GM19239 (cell line): ENCODE results near the gene AMIGO2.

Experiments
- DNase-seq: peaks from one replicate; pipeline ENCODE4 v3.0.0; 2011; ENCODE audit warnings: low spot score; ENCODE audit not compliant: insufficient read length
- FAIRE-seq: peaks from 2 replicates; lab custom pipeline; 2011; peaks lifted over from hg19 to GRCh38; lab: Jason Lieb, UNC

The AMIGO2 gene

GRCh38 chr12:47099610-47100009, 19.9 kb upstream of the AMIGO2 start:
- FAIRE-seq (no peak), DNase-seq (no peak)

- DNase-seq, result no peak
- no peak for FAIRE-seq
These were observed 18.3 kb upstream of the AMIGO2 start for GRCh38 chr12:47098099-47098498.

GRCh38 chr12:47097276-47097896, 17.6 kb upstream of the AMIGO2 start:
- DNase-seq, result no peak
- no peak for FAIRE-seq

GRCh38 chr12:47095446-47096236, 15.9 kb upstream of the AMIGO2 start:
- FAIRE-seq (no peak), DNase-seq (no peak)

GRCh38 chr12:47094804-47095203, 15.0 kb upstream of the AMIGO2 start:
- FAIRE-seq, result no peak
- no peak for DNase-seq

- FAIRE-seq (no peak), DNase-seq (no peak)
These were observed 11.2 kb upstream of the AMIGO2 start for GRCh38 chr12:47091009-47091408.

GRCh38 chr12:47088021-47088944, 8.5 kb upstream of the AMIGO2 start:
- DNase-seq (no peak), FAIRE-seq (no peak)

GRCh38 chr12:47087088-47087688, 7.4 kb upstream of the AMIGO2 start:
- DNase-seq (no peak), FAIRE-seq (no peak)

GRCh38 chr12:47085815-47086252, 6.1 kb upstream of the AMIGO2 start:
- no peak for DNase-seq
- FAIRE-seq, result no peak

- no peak for DNase-seq
These were observed 4.4 kb upstream of the AMIGO2 start for GRCh38 chr12:47084172-47084571.

GRCh38 chr12:47082796-47083621, 3.2 kb upstream of the AMIGO2 start:
- no peak for FAIRE-seq
- DNase-seq, result no peak

More at GRCh38 chr12:47084172-47084571, 4.4 kb upstream of the AMIGO2 start:
- FAIRE-seq, result no peak

- DNase-seq, result no peak
- FAIRE-seq, result no peak
These were observed 2.5 kb upstream of the AMIGO2 start for GRCh38 chr12:47082283-47082682.

GRCh38 chr12:47080725-47081502, 1.2 kb upstream of the AMIGO2 start:
- peak; percentile 20 for DNase-seq
- no peak for FAIRE-seq

GRCh38 chr12:47079981-47080724, 394 bp upstream of the AMIGO2 start:
- FAIRE-seq (no peak), DNase-seq (peak; percentile 28)

- FAIRE-seq, result no peak
These were observed 859 bp downstream of the AMIGO2 start for GRCh38 chr12:47078733-47079467.

GRCh38 chr12:47078086-47078395, 1.7 kb downstream of the AMIGO2 start:
- no peak for DNase-seq
- FAIRE-seq, result no peak

More at GRCh38 chr12:47078733-47079467, 859 bp downstream of the AMIGO2 start:
- DNase-seq, result no peak
